ENCODE data around the gene ZSWIM6.

Gene ZSWIM6

DNA sequence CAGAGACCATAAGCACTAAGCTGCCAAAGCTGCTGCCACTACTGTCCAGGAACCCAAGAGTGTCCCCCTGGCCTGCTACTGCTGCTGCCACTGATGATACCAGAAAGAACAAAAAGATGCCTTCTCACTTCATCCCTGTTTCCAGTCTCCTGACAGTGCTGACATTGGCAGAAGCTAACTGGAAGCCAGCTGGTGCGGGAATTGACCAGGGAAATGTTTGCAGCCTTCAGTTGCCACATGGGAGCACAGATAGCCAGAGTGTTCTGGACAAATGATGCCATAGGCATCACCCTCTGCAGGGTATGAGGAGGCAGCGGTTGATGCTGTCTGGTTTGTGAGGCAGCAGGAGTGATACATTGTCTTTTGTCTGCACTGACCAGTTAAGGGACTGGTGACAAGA, 258.4 kb downstream of the ZSWIM6 start:
- Histone ChIP-seq H3K27me3 (ENCODE audit: insufficient read depth, low read length) (no peaks in the 10 kb centered on the region), H3K4me1 (ENCODE audit: insufficient read depth, low read length, severe bottlenecking) (no peaks in the 10 kb centered on the region), H3K79me2 (ENCODE audit: insufficient read depth, low read length) (no peaks in the 10 kb centered on the region), H3K9me2 (ENCODE audit: low read depth, low read length) (no peaks in the 10 kb centered on the region), H3K4me2 (ENCODE audit: low read length) (no peak overlapping the region), H3K36me3 (ENCODE audit: insufficient read depth, low read length) (no peaks in the 10 kb centered on the region), H3K9ac (ENCODE audit: low read length) (no peak overlapping the region), H3K4me3 (ENCODE audit: low read depth, low read length, poor library complexity, severe bottlenecking) (no peak overlapping the region), H3K9me3 (ENCODE audit: low read length) (no peaks in the 10 kb centered on the region), H2AFZ (ENCODE audit: low read length) (no peak overlapping the region), H4K20me1 (ENCODE audit: insufficient read depth, low read length) (no peaks in the 10 kb centered on the region), H3F3A (ENCODE audit: insufficient read depth, low read length) (no peaks in the 10 kb centered on the region), H3K27ac (ENCODE audit: low read depth, low read length, poor library complexity, severe bottlenecking) (no peak overlapping the region)
- TF ChIP-seq, protein P1, sequence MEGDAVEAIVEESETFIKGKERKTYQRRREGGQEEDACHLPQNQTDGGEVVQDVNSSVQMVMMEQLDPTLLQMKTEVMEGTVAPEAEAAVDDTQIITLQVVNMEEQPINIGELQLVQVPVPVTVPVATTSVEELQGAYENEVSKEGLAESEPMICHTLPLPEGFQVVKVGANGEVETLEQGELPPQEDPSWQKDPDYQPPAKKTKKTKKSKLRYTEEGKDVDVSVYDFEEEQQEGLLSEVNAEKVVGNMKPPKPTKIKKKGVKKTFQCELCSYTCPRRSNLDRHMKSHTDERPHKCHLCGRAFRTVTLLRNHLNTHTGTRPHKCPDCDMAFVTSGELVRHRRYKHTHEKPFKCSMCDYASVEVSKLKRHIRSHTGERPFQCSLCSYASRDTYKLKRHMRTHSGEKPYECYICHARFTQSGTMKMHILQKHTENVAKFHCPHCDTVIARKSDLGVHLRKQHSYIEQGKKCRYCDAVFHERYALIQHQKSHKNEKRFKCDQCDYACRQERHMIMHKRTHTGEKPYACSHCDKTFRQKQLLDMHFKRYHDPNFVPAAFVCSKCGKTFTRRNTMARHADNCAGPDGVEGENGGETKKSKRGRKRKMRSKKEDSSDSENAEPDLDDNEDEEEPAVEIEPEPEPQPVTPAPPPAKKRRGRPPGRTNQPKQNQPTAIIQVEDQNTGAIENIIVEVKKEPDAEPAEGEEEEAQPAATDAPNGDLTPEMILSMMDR (IDR thresholded peaks at IDR 0.05; ENCODE audit: low read length) = no peak
- TF ChIP-seq EZH2 (IDR thresholded peaks at IDR 0.05; ENCODE audit: borderline replicate concordance, low read length) = no peak

DNA sequence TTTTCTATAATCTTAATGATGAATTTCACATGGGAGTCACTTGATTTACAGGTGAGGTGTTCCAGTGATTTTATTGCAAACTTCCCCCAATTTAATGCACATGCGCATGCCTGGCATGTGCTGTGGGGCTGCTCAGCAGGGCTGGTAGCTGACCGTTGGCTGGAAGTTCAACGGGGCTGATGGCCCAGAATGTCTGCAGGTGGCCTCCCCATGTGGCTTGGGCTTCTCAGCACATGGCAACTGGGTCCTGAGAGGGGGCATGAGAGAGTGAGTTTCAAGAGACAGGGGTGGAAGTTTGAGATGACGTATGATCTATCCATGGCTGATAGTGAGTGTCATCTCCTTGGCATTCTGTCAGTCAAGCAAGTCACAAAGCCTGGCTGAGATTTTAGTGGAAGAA, 259.8 kb downstream of the ZSWIM6 start:
- TF ChIP-seq EZH2 (IDR thresholded peaks at IDR 0.05; ENCODE audit: borderline replicate concordance, low read length) = no peak
- TF ChIP-seq, protein P1 (IDR thresholded peaks at IDR 0.05; ENCODE audit: low read length) = no peak
- no peaks in the 10 kb centered on the region for H3K9me3 ChIP-seq (ENCODE audit: low read length)
- no peaks in the 10 kb centered on the region for H3K9me2 ChIP-seq (ENCODE audit: low read depth, low read length)
- no peak overlapping the region for H3K9ac ChIP-seq (ENCODE audit: low read length)
- no peaks in the 10 kb centered on the region for H4K20me1 ChIP-seq (ENCODE audit: insufficient read depth, low read length)
- H3K36me3 ChIP-seq (ENCODE audit: insufficient read depth, low read length) = no peaks in the 10 kb centered on the region
- H3K4me3 ChIP-seq (ENCODE audit: low read depth, low read length, poor library complexity, severe bottlenecking) = no peak overlapping the region
- no peak overlapping the region for H2AFZ ChIP-seq (ENCODE audit: low read length)
- no peaks in the 10 kb centered on the region for H3K79me2 ChIP-seq (ENCODE audit: insufficient read depth, low read length)
- no peaks in the 10 kb centered on the region for H3F3A ChIP-seq (ENCODE audit: insufficient read depth, low read length)
- H3K27ac ChIP-seq (ENCODE audit: low read depth, low read length, poor library complexity, severe bottlenecking) = no peak overlapping the region
- H3K4me2 ChIP-seq (ENCODE audit: low read length) = no peak overlapping the region
- no peaks in the 10 kb centered on the region for H3K4me1 ChIP-seq (ENCODE audit: insufficient read depth, low read length, severe bottlenecking)
- H3K27me3 ChIP-seq (ENCODE audit: insufficient read depth, low read length) = no peaks in the 10 kb centered on the region

- H3K9me2 ChIP-seq (ENCODE audit: low read depth, low read length) = no peaks in the 10 kb centered on the region
- H3K27ac ChIP-seq (ENCODE audit: low read depth, low read length, poor library complexity, severe bottlenecking) = no peak overlapping the region
- no peaks in the 10 kb centered on the region for H4K20me1 ChIP-seq (ENCODE audit: insufficient read depth, low read length)
- no peaks in the 10 kb centered on the region for H3K36me3 ChIP-seq (ENCODE audit: insufficient read depth, low read length)
- no peak overlapping the region for H3K4me3 ChIP-seq (ENCODE audit: low read depth, low read length, poor library complexity, severe bottlenecking)
- no peak overlapping the region for H3K4me2 ChIP-seq (ENCODE audit: low read length)
- no peak overlapping the region for H3K9ac ChIP-seq (ENCODE audit: low read length)
- no peaks in the 10 kb centered on the region for H3K4me1 ChIP-seq (ENCODE audit: insufficient read depth, low read length, severe bottlenecking)
- TF ChIP-seq, protein P1 (IDR thresholded peaks at IDR 0.05; ENCODE audit: low read length) = no peak
- no peak for TF ChIP-seq EZH2 (IDR thresholded peaks at IDR 0.05; ENCODE audit: borderline replicate concordance, low read length)
- H3K27me3 ChIP-seq (ENCODE audit: insufficient read depth, low read length) = no peaks in the 10 kb centered on the region
- no peaks in the 10 kb centered on the region for H3K9me3 ChIP-seq (ENCODE audit: low read length)
- no peak overlapping the region for H2AFZ ChIP-seq (ENCODE audit: low read length)
- H3K79me2 ChIP-seq (ENCODE audit: insufficient read depth, low read length) = no peaks in the 10 kb centered on the region
- H3F3A ChIP-seq (ENCODE audit: insufficient read depth, low read length) = no peaks in the 10 kb centered on the region
Measured at GRCh38 chr5:61595426-61595825, 263.4 kb downstream of the ZSWIM6 start.
